Tibial nerve (tissue), 4 donors: ENCODE data around the gene EYA2.

Experiments
- CTCF ChIP-seq, 5 experiments: fragments of 200-600 bp in 3 of 5; fragments of 450-650 bp in 2 of 5; sonication (generic) in 3 of 5; IDR thresholded peaks; one replicate each; pipeline ENCODE4 v1.5.1; 2016 to 2019; ENCODE audit warnings: antibody characterized with exemption in 5 of 5, mild to moderate bottlenecking in 3 of 5, moderate library complexity in 2 of 5
- EP300 ChIP-seq, 2 donors: sonication (generic); formaldehyde crosslinking; IDR thresholded peaks; one replicate each; pipeline ENCODE4 v1.6.1; 2017; ENCODE audit warnings: antibody characterized with exemption in 2 of 2, mild to moderate bottlenecking in 1 of 2
- POLR2A ChIP-seq, 2 donors: fragments of 450-650 bp; IDR thresholded peaks; one replicate each; pipeline ENCODE4 v1.6.1; 2017; ENCODE audit warnings: antibody characterized with exemption in 2 of 2, mild to moderate bottlenecking in 2 of 2, moderate library complexity in 2 of 2

DNA sequence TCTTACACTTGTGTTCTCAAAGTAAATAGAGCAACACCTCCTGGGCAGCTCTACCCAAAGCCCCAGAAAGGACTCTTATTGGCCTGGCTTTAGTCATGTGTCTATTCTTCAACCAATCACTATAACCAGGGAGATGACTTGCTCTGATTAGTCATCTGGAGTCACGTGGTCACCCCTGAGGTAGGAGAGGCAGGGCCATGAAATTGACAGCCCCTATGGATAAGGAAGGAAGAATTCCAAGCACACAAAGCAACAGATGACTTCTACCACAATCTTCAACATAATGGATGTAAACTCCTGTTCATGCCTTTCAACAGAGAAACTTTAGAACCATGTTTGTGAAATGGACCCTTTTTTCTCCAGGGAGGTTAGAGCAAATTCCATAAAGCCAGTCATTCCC, 24.6 kb upstream of the EYA2 start:
- TF ChIP-seq CTCF (IDR thresholded peaks at IDR 0.05) = no peak
- no peak for TF ChIP-seq POLR2A (IDR thresholded peaks at IDR 0.05)
- TF ChIP-seq EP300 (IDR thresholded peaks at IDR 0.05) = no peak
